ENCODE results near the gene FKBP5. TPM values are rescaled to one million over a fixed set of nuclear protein-coding genes. Genes with fewer than 3 reads are reported as not detected.

FKBP5 gene
- total and polyA plus RNA-seq, 2 experiments from 2014 or later = 73.6 to 254 TPM

- TF ChIP-seq CTCF (IDR thresholded peaks at IDR 0.05; ENCODE audit: poor library complexity) (no peak), EZH2phosphoT487 (IDR thresholded peaks at IDR 0.05; ENCODE audit: low read depth, severe bottlenecking, unreplicated experiment) (no peak), EZH2 (IDR thresholded peaks at IDR 0.05; ENCODE audit: borderline replicate concordance) (no peak)
- peak; percentile 96 for DNase-seq (ENCODE audit: low spot score)
- H3K4me1 ChIP-seq (ENCODE audit: insufficient read depth) = peaks cover 47% of the 10 kb centered on the region
- no peaks in the 10 kb centered on the region for H3K79me2 ChIP-seq
- peak overlapping the region; percentile 100 for H3K27ac ChIP-seq
- H2AFZ ChIP-seq = peak overlapping the region; percentile 52
- H3K9me3 ChIP-seq (ENCODE audit: low read depth) = no peaks in the 10 kb centered on the region
- peak overlapping the region; percentile 61 for H3K4me3 ChIP-seq
- no peaks in the 10 kb centered on the region for H3K36me3 ChIP-seq (replicated peaks; ENCODE audit: insufficient read depth, low read depth)
- 2% methylated on average over 25 of the region's 61 CpGs for WGBS (ENCODE audit: low lambda C conversion rate, missing lambda C conversion rate)
- H3K4me2 ChIP-seq = peak overlapping the region; percentile 95
- H3K9me2 ChIP-seq (replicated peaks; ENCODE audit: insufficient read depth) = no peaks in the 10 kb centered on the region
- H4K20me1 ChIP-seq (ENCODE audit: insufficient read depth, poor library complexity, severe bottlenecking) = no peaks in the 10 kb centered on the region
- no peaks in the 10 kb centered on the region for H3K27me3 ChIP-seq
Measured at GRCh38 chr6:35731736-35732532, 43.2 kb upstream of the FKBP5 start.

GRCh38 chr6:35731414-35731735, 42.7 kb upstream of the FKBP5 start:
- Histone ChIP-seq H3K4me3 (peak overlapping the region; percentile 61), H3K27me3 (no peaks in the 10 kb centered on the region), H3K4me1 (ENCODE audit: insufficient read depth) (peaks cover 53% of the 10 kb centered on the region), H3K27ac (peak overlapping the region; percentile 100), H4K20me1 (ENCODE audit: insufficient read depth, poor library complexity, severe bottlenecking) (no peaks in the 10 kb centered on the region), H3K9me2 (replicated peaks; ENCODE audit: insufficient read depth) (no peaks in the 10 kb centered on the region), H3K9me3 (ENCODE audit: low read depth) (no peaks in the 10 kb centered on the region), H2AFZ (peak overlapping the region; percentile 52), H3K79me2 (no peaks in the 10 kb centered on the region), H3K4me2 (peak overlapping the region; percentile 95), H3K36me3 (replicated peaks; ENCODE audit: insufficient read depth, low read depth) (no peaks in the 10 kb centered on the region)
- under 1% methylated on average over 18 of the region's 23 CpGs for WGBS (ENCODE audit: low lambda C conversion rate, missing lambda C conversion rate)
- TF ChIP-seq EZH2 (IDR thresholded peaks at IDR 0.05; ENCODE audit: borderline replicate concordance) (no peak), EZH2phosphoT487 (IDR thresholded peaks at IDR 0.05; ENCODE audit: low read depth, severe bottlenecking, unreplicated experiment) (no peak), CTCF (IDR thresholded peaks at IDR 0.05; ENCODE audit: poor library complexity) (no peak)
- DNase-seq (ENCODE audit: low spot score) = peak; percentile 94

GRCh38 chr6:35730745-35731413, 42.2 kb upstream of the FKBP5 start:
- Histone ChIP-seq H3K4me1 (ENCODE audit: insufficient read depth) (peaks cover 58% of the 10 kb centered on the region), H3K4me3 (no peak overlapping the region), H3K79me2 (no peaks in the 10 kb centered on the region), H3K4me2 (peak overlapping the region; percentile 95), H3K9me3 (ENCODE audit: low read depth) (no peaks in the 10 kb centered on the region), H3K36me3 (replicated peaks; ENCODE audit: insufficient read depth, low read depth) (no peaks in the 10 kb centered on the region), H3K27ac (peak overlapping the region; percentile 100), H2AFZ (no peak overlapping the region), H3K9me2 (replicated peaks; ENCODE audit: insufficient read depth) (no peaks in the 10 kb centered on the region), H4K20me1 (ENCODE audit: insufficient read depth, poor library complexity, severe bottlenecking) (no peaks in the 10 kb centered on the region), H3K27me3 (no peaks in the 10 kb centered on the region)
- WGBS (ENCODE audit: low lambda C conversion rate, missing lambda C conversion rate) = 12% methylated on average over 12 of the region's 15 CpGs
- no peak for DNase-seq (ENCODE audit: low spot score)
- no peak for TF ChIP-seq CTCF (IDR thresholded peaks at IDR 0.05; ENCODE audit: poor library complexity)
- TF ChIP-seq EZH2phosphoT487 (IDR thresholded peaks at IDR 0.05; ENCODE audit: low read depth, severe bottlenecking, unreplicated experiment) = no peak
- TF ChIP-seq EZH2 (IDR thresholded peaks at IDR 0.05; ENCODE audit: borderline replicate concordance) = no peak
